K562 (cell line): ENCODE measurements around the gene MBNL1. TPM values are rescaled to one million over a fixed set of nuclear protein-coding genes. Genes with fewer than 3 reads are reported as not detected.

Experiments
- CEBPG ChIP-seq, 3 experiments: fragments of 200-800 bp in 1 of 3; sonication (Bioruptor generic) in 1 of 3; sonication (generic) in 1 of 3; formaldehyde crosslinking in 1 of 3; IDR thresholded peaks in 2 of 3; conservative IDR thresholded peaks in 1 of 3; 2 replicates each; pipeline versions ENCODE4 v1.6.1 to v1.8.0; 2016 to 2022; ENCODE audit warnings: missing compliant biosample characterization in 2 of 3, missing genetic modification characterization in 2 of 3, mild to moderate bottlenecking in 1 of 3, missing genetic modification reagents in 1 of 3
- KDM2B ChIP-seq: fragments of 250-450 bp; sonication (Bioruptor Pico); IDR thresholded peaks from 2 replicates; pipeline ENCODE4 v1.8.0; 2021; ENCODE audit warnings: mild to moderate bottlenecking, moderate library complexity
- KDM5B ChIP-seq: fragments of 200-600 bp; sonication (generic); IDR thresholded peaks from 2 replicates; pipeline ENCODE4 v1.6.1; 2012; ENCODE audit warnings: low read depth, mild to moderate bottlenecking, moderate library complexity, low read length, control low read depth, inconsistent platforms; ENCODE audit not compliant: insufficient replicate concordance
- MAFK ChIP-seq: IDR thresholded peaks from 2 replicates; pipeline ENCODE4 v1.6.1; 2011; ENCODE audit warnings: low read length, improper control_type of control experiment
- MYBL2 ChIP-seq, 2 experiments: fragments of 450-650 bp in 1 of 2; sonication (generic) in 1 of 2; formaldehyde crosslinking in 1 of 2; IDR thresholded peaks; 2 replicates each; pipeline versions ENCODE4 v1.6.1 to v1.8.1; 2017 to 2022; ENCODE audit warnings: borderline replicate concordance in 1 of 2, inconsistent platforms in 1 of 2, low read depth in 1 of 2, mild to moderate bottlenecking in 1 of 2, missing genetic modification reagents in 1 of 2, moderate library complexity in 1 of 2
- NR1H2 ChIP-seq: sonication (generic); formaldehyde crosslinking; IDR thresholded peaks from 2 replicates; pipeline ENCODE4 v1.4.0; 2020; ENCODE audit warnings: mild to moderate bottlenecking, missing genetic modification reagents
- PURB ChIP-seq: sonication (generic); formaldehyde crosslinking; IDR thresholded peaks from 2 replicates; pipeline ENCODE4 v1.9.0; 2021; ENCODE audit warnings: low read depth, mild to moderate bottlenecking, missing genetic modification reagents
- TAF1 ChIP-seq: IDR thresholded peaks from 2 replicates; pipeline ENCODE4 v1.6.1; 2011; ENCODE audit warnings: mild to moderate bottlenecking, low read length, moderate library complexity; ENCODE audit not compliant: insufficient read depth, control insufficient read depth, severe bottlenecking; ENCODE audit errors: extremely low read depth
- ZBTB17 ChIP-seq: fragments of 450-650 bp; formaldehyde crosslinking; IDR thresholded peaks from 2 replicates; pipeline ENCODE4 v1.4.0; 2020; ENCODE audit warnings: mild to moderate bottlenecking
- ZNF23 ChIP-seq: fragments of 250-450 bp; sonication (Bioruptor Pico); IDR thresholded peaks from 2 replicates; pipeline ENCODE4 v1.4.0; 2020; ENCODE audit warnings: mild to moderate bottlenecking
- polyA plus RNA-seq, 8 experiments: library from polyadenylated mRNA; depleted of rRNA in 4 of 8; stranded (reverse) in 5 of 8; unstranded in 3 of 8; fragments of >200 nt; fragmentation: Nextera tagmentation in 2 of 8; fragmentation: Illumina TruSeq in 1 of 8; extraction: Ambion mirVana in 2 of 8; extraction: Trizol in 1 of 8; gene quantifications; 2 replicates each; pipeline versions ENCODE4 v1.2.1 to v1.2.3, GENCODE V29; 2011 to 2014; ENCODE audit warnings: inconsistent platforms in 1 of 8, missing spikeins in 1 of 8
- total RNA-seq, 7 experiments: library from RNA; depleted of rRNA in 6 of 7; stranded (reverse); fragments of >200 nt in 6 of 7; fragmentation: Illumina TruSeq in 2 of 7; extraction: Trizol in 2 of 7; gene quantifications; 2 replicates each; pipeline versions ENCODE4 v1.2.1 to v1.2.3, GENCODE V29; 2011 to 2021; ENCODE audit warnings: low replicate concordance in 1 of 7
- TF ChIP-seq, protein P1 (sequence below): sonication (generic); formaldehyde crosslinking; IDR thresholded peaks from 2 replicates; pipeline ENCODE4 v1.8.1; 2023; ENCODE audit warnings: mild to moderate bottlenecking, missing genetic modification reagents
- TF ChIP-seq, protein P2 (sequence below): fragments of 450-650 bp; IDR thresholded peaks from 2 replicates; pipeline ENCODE4 v1.6.1; 2016; ENCODE audit warnings: low read depth, mild to moderate bottlenecking, moderate library complexity
- TF ChIP-seq, protein P3 (sequence below), 3 experiments: fragments of 200-800 bp in 1 of 3; sonication (Bioruptor generic) in 1 of 3; sonication (generic) in 1 of 3; formaldehyde crosslinking in 1 of 3; IDR thresholded peaks; 2 replicates each; pipeline versions ENCODE4 v1.6.1 to v1.8.0; 2016 to 2022; ENCODE audit warnings: mild to moderate bottlenecking in 2 of 3, missing compliant biosample characterization in 2 of 3, missing genetic modification characterization in 2 of 3, missing genetic modification reagents in 1 of 3
- TF ChIP-seq, protein P4 (sequence below): fragments of 250-450 bp; sonication (Bioruptor Pico); IDR thresholded peaks from 2 replicates; pipeline ENCODE4 v1.8.0; 2021; ENCODE audit warnings: borderline replicate concordance, mild to moderate bottlenecking, moderate library complexity; ENCODE audit not compliant: poor library complexity, severe bottlenecking

MBNL1 gene
- total and polyA plus RNA-seq, 9 of the 15 experiments (the other 6 are each of a cell fraction or from before 2014, with no cell fraction given) = 70.3 to 243 (median 220) TPM

DNA sequence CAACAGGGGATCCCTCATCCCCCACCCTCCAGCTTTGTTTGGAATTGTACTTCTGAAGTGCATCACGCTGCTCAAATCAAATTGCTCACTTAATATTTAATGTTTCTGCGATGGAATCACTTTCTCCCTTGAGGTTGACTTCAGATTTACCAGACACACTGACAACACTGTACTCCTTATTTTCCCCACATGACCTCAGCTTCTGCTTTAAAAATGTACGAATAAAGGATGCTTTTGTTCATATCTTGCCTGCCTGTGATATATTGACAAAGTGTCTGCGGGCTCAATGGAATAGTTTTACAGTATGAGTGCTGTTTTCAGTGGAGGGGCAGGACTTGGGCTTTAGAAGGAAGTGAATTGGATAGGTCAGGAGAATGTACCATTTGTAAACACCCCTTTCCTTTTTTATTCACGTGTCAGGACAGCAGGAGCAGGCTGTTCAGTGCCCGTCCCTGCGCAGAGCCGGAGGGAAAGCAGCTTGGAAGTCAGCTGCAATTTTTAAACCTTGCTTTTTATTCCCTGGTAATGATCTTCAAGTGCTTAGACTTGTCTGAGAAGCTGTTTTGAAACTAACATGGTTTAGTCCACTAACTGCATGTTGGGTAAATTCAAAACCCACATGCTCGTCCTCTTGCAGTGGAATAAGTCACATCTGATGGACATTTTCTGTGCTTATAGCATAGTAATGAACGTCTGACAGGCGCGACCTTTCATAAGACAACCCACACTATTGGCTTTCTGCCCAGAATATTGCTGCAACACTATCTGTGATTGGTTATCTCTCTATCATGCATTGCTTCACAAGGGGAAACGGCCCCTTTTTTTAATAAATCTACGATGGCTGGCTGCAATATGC, 29.9 kb downstream of the MBNL1 start (continued):
- TF ChIP-seq MYBL2 (IDR thresholded peaks at IDR 0.05; ENCODE audit: low read depth) (peak; percentile 44; the same call in 1 of the 2 replicates), MYBL2 (CRISPR knock-in tag; IDR thresholded peaks at IDR 0.05; ENCODE audit: borderline replicate concordance) (no peak), TAF1 (no peak), KDM5B (no peak), NR1H2 (CRISPR knock-in tag) (no peak), PURB (no peak), MAFK (no peak), ZNF23 (no peak), CEBPG (CRISPR knock-in tag; IDR thresholded peaks at IDR 0.05) (peak; percentile 87), CEBPG (tag; conservative IDR thresholded peaks at IDR 0.05 in 1 of 2, IDR thresholded peaks at IDR 0.05 in 1 of 2) (peak; percentile 94 to 98), KDM2B (CRISPR knock-in tag) (no peak), ZBTB17 (CRISPR knock-in tag) (no peak)
- TF ChIP-seq, protein P1, sequence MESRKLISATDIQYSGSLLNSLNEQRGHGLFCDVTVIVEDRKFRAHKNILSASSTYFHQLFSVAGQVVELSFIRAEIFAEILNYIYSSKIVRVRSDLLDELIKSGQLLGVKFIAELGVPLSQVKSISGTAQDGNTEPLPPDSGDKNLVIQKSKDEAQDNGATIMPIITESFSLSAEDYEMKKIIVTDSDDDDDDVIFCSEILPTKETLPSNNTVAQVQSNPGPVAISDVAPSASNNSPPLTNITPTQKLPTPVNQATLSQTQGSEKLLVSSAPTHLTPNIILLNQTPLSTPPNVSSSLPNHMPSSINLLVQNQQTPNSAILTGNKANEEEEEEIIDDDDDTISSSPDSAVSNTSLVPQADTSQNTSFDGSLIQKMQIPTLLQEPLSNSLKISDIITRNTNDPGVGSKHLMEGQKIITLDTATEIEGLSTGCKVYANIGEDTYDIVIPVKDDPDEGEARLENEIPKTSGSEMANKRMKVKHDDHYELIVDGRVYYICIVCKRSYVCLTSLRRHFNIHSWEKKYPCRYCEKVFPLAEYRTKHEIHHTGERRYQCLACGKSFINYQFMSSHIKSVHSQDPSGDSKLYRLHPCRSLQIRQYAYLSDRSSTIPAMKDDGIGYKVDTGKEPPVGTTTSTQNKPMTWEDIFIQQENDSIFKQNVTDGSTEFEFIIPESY (CRISPR knock-in tag) = 0 out of 2 replicates have a peak, but pooled peaks have one; percentile 17
- TF ChIP-seq, protein P2, sequence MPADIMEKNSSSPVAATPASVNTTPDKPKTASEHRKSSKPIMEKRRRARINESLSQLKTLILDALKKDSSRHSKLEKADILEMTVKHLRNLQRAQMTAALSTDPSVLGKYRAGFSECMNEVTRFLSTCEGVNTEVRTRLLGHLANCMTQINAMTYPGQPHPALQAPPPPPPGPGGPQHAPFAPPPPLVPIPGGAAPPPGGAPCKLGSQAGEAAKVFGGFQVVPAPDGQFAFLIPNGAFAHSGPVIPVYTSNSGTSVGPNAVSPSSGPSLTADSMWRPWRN = no peak
- TF ChIP-seq, protein P3, sequence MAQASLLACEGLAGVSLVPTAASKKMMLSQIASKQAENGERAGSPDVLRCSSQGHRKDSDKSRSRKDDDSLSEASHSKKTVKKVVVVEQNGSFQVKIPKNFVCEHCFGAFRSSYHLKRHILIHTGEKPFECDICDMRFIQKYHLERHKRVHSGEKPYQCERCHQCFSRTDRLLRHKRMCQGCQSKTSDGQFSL (CRISPR knock-in tag; IDR thresholded peaks at IDR 0.05) = no peak
- TF ChIP-seq, protein P3 (tag; IDR thresholded peaks at IDR 0.05) = no peak
- TF ChIP-seq, protein P4, sequence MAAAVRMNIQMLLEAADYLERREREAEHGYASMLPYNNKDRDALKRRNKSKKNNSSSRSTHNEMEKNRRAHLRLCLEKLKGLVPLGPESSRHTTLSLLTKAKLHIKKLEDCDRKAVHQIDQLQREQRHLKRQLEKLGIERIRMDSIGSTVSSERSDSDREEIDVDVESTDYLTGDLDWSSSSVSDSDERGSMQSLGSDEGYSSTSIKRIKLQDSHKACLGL (CRISPR knock-in tag) = no peak
